GM23338 (cell line): ENCODE measurements around the gene SERPING1. TPM values are rescaled to one million over a fixed set of nuclear protein-coding genes. Genes with fewer than 3 reads are reported as not detected.
A peak's percentile ranks its signal among the peaks of the same experiment; 100 is the strongest.

Experiments used
- ATAC-seq: fragments of 200-7000 bp; cut with Tn5 transposase; 3 replicates; pipeline ENCODE4 v1.9.1; 2020
- DNase-seq: peaks from one replicate; pipeline ENCODE4 v3.0.0-alpha.2; 2015; ENCODE audit warnings: low spot score
- H2AFZ ChIP-seq: fragments of 200-600 bp; sonication (generic); 2 replicates; pipeline ENCODE4 v1.8.0; 2016; ENCODE audit warnings: antibody characterized with exemption, mild to moderate bottlenecking, moderate library complexity
- H3F3A ChIP-seq: fragments of 200-600 bp; sonication (generic); replicated peaks from 2 replicates; pipeline ENCODE4 v1.8.0; 2017; ENCODE audit warnings: antibody characterized with exemption, mixed run types, low read depth
- H3K27ac ChIP-seq: fragments of 200-600 bp; sonication (generic); 2 replicates; pipeline ENCODE4 v1.6.1; 2016; ENCODE audit warnings: low read depth
- H3K27me3 ChIP-seq: fragments of 200-600 bp; sonication (generic); 2 replicates; pipeline ENCODE4 v1.8.0; 2016; ENCODE audit warnings: mild to moderate bottlenecking, mixed run types, moderate library complexity; ENCODE audit not compliant: insufficient read depth
- H3K36me3 ChIP-seq: fragments of 200-600 bp; sonication (generic); 2 replicates; pipeline ENCODE4 v1.8.0; 2016; ENCODE audit warnings: mild to moderate bottlenecking; ENCODE audit not compliant: insufficient read depth
- H3K4me1 ChIP-seq: fragments of 200-600 bp; sonication (generic); 2 replicates; pipeline ENCODE4 v1.8.0; 2016; ENCODE audit warnings: mild to moderate bottlenecking, moderate library complexity; ENCODE audit not compliant: insufficient read depth
- H3K4me2 ChIP-seq: fragments of 200-600 bp; sonication (generic); 2 replicates; pipeline ENCODE4 v1.7.1; 2017; ENCODE audit warnings: mixed run types
- H3K4me3 ChIP-seq: fragments of 200-600 bp; sonication (generic); 2 replicates; pipeline ENCODE4 v1.6.1; 2016; ENCODE audit warnings: mixed run types
- H3K79me2 ChIP-seq: fragments of 200-600 bp; sonication (generic); replicated peaks from 2 replicates; pipeline ENCODE4 v1.8.0; 2017; ENCODE audit warnings: mild to moderate bottlenecking; ENCODE audit not compliant: insufficient read depth
- H3K9me2 ChIP-seq: fragments of 200-600 bp; sonication (generic); 2 replicates; pipeline ENCODE4 v1.8.0; 2017; ENCODE audit not compliant: insufficient read depth
- H4K20me1 ChIP-seq: fragments of 200-600 bp; sonication (generic); replicated peaks from 2 replicates; pipeline ENCODE4 v1.8.0; 2017; ENCODE audit warnings: mild to moderate bottlenecking; ENCODE audit not compliant: insufficient read depth
- H3K27ac Mint-ChIP-seq: 2 replicates; pipeline ENCODE4 v1.8.0; 2020; ENCODE audit warnings: inconsistent platforms, mild to moderate bottlenecking, moderate library complexity, mixed read lengths
- H3K27me3 Mint-ChIP-seq: 3 replicates; pipeline ENCODE4 v1.8.0; 2022; ENCODE audit warnings: low read depth, mild to moderate bottlenecking, moderate library complexity, mixed read lengths, inconsistent platforms; ENCODE audit not compliant: insufficient read depth, poor library complexity
- H3K36me3 Mint-ChIP-seq: 3 replicates; pipeline ENCODE4 v1.8.0; 2021; ENCODE audit warnings: low read depth, mild to moderate bottlenecking, inconsistent platforms, moderate library complexity, mixed read lengths
- H3K4me1 Mint-ChIP-seq: 3 replicates; pipeline ENCODE4 v1.8.0; 2020; ENCODE audit warnings: mild to moderate bottlenecking, inconsistent platforms, mixed read lengths
- H3K4me3 Mint-ChIP-seq: 3 replicates; pipeline ENCODE4 v1.8.0; 2021; ENCODE audit warnings: moderate library complexity, mild to moderate bottlenecking, inconsistent platforms, mixed read lengths
- H3K9me3 Mint-ChIP-seq: 3 replicates; pipeline ENCODE4 v1.8.0; 2020; ENCODE audit warnings: moderate library complexity, mild to moderate bottlenecking, inconsistent platforms, mixed read lengths
- CREB1 ChIP-seq: fragments of 250-450 bp; sonication (Bioruptor Pico); IDR thresholded peaks from 2 replicates; pipeline ENCODE4 v1.5.0; 2020; ENCODE audit warnings: low read depth, mild to moderate bottlenecking, moderate library complexity
- CTCF ChIP-seq, 2 experiments: fragments of 200-600 bp in 1 of 2; sonication (generic) in 1 of 2; conservative IDR thresholded peaks; 2 replicates each; pipeline versions ENCODE4 v1.5.1 to v1.6.1; 2016 to 2017; ENCODE audit warnings: antibody characterized with exemption in 2 of 2, low read depth in 2 of 2, mild to moderate bottlenecking in 2 of 2, moderate library complexity in 1 of 2
- ETS1 ChIP-seq: IDR thresholded peaks from 2 replicates; pipeline ENCODE4 v1.6.1; 2016; ENCODE audit warnings: antibody characterized with exemption
- EZH2 ChIP-seq: fragments of 200-600 bp; sonication (generic); IDR thresholded peaks from one replicate; pipeline ENCODE4 v1.8.0; 2017; ENCODE audit warnings: antibody characterized with exemption, mild to moderate bottlenecking, low read depth; ENCODE audit not compliant: unreplicated experiment
- EZH2phosphoT487 ChIP-seq: fragments of 200-600 bp; sonication (generic); IDR thresholded peaks from one replicate; pipeline ENCODE4 v1.8.1; 2018; ENCODE audit warnings: antibody characterized with exemption; ENCODE audit not compliant: unreplicated experiment
- JUNB ChIP-seq: IDR thresholded peaks from one replicate; pipeline ENCODE4 v1.6.1; 2016; ENCODE audit warnings: antibody characterized with exemption; ENCODE audit not compliant: unreplicated experiment
- POLR2AphosphoS5 ChIP-seq: IDR thresholded peaks from 2 replicates; pipeline ENCODE4 v1.6.1; 2016; ENCODE audit warnings: antibody characterized with exemption, low read depth
- REST ChIP-seq: IDR thresholded peaks from one replicate; pipeline ENCODE4 v1.6.1; 2018; ENCODE audit warnings: antibody characterized with exemption; ENCODE audit not compliant: unreplicated experiment
- ZNF331 ChIP-seq: fragments of 250-450 bp; sonication (Bioruptor Pico); IDR thresholded peaks from 2 replicates; pipeline ENCODE4 v1.5.0; 2020; ENCODE audit warnings: low read depth, mild to moderate bottlenecking, moderate library complexity
- ZNF462 ChIP-seq: fragments of 250-450 bp; sonication (Bioruptor Pico); IDR thresholded peaks from 2 replicates; pipeline ENCODE4 v1.5.0; 2020; ENCODE audit warnings: mild to moderate bottlenecking, moderate library complexity
- polyA plus RNA-seq: library from polyadenylated mRNA; unstranded; fragments of >200 nt; fragmentation: Nextera tagmentation; extraction: Ambion mirVana; gene quantifications from 2 replicates; pipeline ENCODE4 v1.2.1, GENCODE V29; 2016
- total RNA-seq: library from RNA; depleted of rRNA; stranded (reverse); fragments of >200 nt; shearing (Covaris generic); gene quantifications from 2 replicates; pipeline ENCODE4 v1.2.3, GENCODE V29; 2014

SERPING1 gene
- total and polyA plus RNA-seq, 2 experiments from 2014 or later = 42.3 to 54.7 TPM

GRCh38 chr11:57657194-57658022, 59.9 kb downstream of the SERPING1 start, which contains the start of gene CLP1:
Gene CLP1, plus strand, starts transcription at chr11:57657762. Its CDS starts 1,715 bp downstream, at chr11:57659477.
- TF ChIP-seq CTCF (conservative IDR thresholded peaks at IDR 0.05; ENCODE audit: low read depth in 2 of 2) (no peak), JUNB (no peak), ZNF331 (CRISPR knock-in tag) (no peak), EZH2phosphoT487 (no peak), ETS1 (peak; percentile 99), EZH2 (no peak), POLR2AphosphoS5 (peak; percentile 80), ZNF462 (CRISPR knock-in tag) (no peak), CREB1 (CRISPR knock-in tag) (peak; percentile 85), REST (no peak)
- peaks cover 19% of the 10 kb centered on the region for H3K79me2 ChIP-seq
- peak within 1 kb of the TSS; percentile 96 for H3K27ac Mint-ChIP-seq
- no peak within 1 kb of the TSS; the same call in 1 of the 2 replicates for H3K27ac ChIP-seq
- peak within 1 kb of the TSS; percentile 32 for H2AFZ ChIP-seq
- H3K4me3 Mint-ChIP-seq = peak within 1 kb of the TSS; percentile 99
- peak within 1 kb of the TSS; percentile 94 for H3K4me2 ChIP-seq
- DNase-seq = peak; percentile 100
- peaks cover 18% of the 10 kb centered on the region for H3K27me3 Mint-ChIP-seq
- peak; percentile 94 for ATAC-seq
- peaks cover 18% of the 10 kb centered on the region for H3K36me3 ChIP-seq
- H4K20me1 ChIP-seq = 0 out of 2 replicates have a peak, but pooled peaks cover 4% of the 10 kb centered on the region
- H3K4me1 ChIP-seq = peaks cover 7% of the 10 kb centered on the region
- H3K36me3 Mint-ChIP-seq = peaks cover 29% of the 10 kb centered on the region
- H3K9me2 ChIP-seq = no peaks in the 10 kb centered on the region
- H3K4me3 ChIP-seq = peak within 1 kb of the TSS; percentile 81
- H3K27me3 ChIP-seq = peaks cover 16% of the 10 kb centered on the region
- peaks cover 3% of the 10 kb centered on the region; the same call in 1 of the 2 replicates for H3F3A ChIP-seq
- H3K9me3 Mint-ChIP-seq = no peaks in the 10 kb centered on the region
- peaks cover 19% of the 10 kb centered on the region for H3K4me1 Mint-ChIP-seq
